Calu3 (cell line): ENCODE data around the gene MACF1. TPM values are rescaled to one million over a fixed set of nuclear protein-coding genes. Genes with fewer than 3 reads are reported as not detected.

Experiments used
- BruUV-seq: library from RNA; stranded (reverse); fragments of 400-500 nt; replicated peaks from 2 replicates; lab custom pipeline; 2021; lab: Mats Ljungman, UMichigan
- CTCF ChIA-PET: fragments of 300-600 bp; sonication (Branson Sonifier 250); formaldehyde crosslinking; loops from one replicate; lab custom pipeline; 2022; ENCODE audit warnings: antibody characterized with exemption; lab: Charles Lee
- DNase-seq: peaks from one replicate; pipeline ENCODE4 v3.0.0; 2022
- H3K27ac Mint-ChIP-seq: one replicate; pipeline ENCODE4 v1.8.0; 2022; ENCODE audit warnings: mixed read lengths; ENCODE audit not compliant: unreplicated experiment
- H3K27me3 Mint-ChIP-seq: one replicate; pipeline ENCODE4 v1.8.0; 2022; ENCODE audit warnings: mixed read lengths; ENCODE audit not compliant: unreplicated experiment
- H3K36me3 Mint-ChIP-seq: one replicate; pipeline ENCODE4 v1.8.0; 2022; ENCODE audit warnings: mild to moderate bottlenecking, moderate library complexity, mixed read lengths; ENCODE audit not compliant: insufficient read depth, unreplicated experiment
- H3K4me1 Mint-ChIP-seq: one replicate; pipeline ENCODE4 v1.8.0; 2022; ENCODE audit warnings: mild to moderate bottlenecking, low read depth, mixed read lengths; ENCODE audit not compliant: unreplicated experiment
- H3K4me3 Mint-ChIP-seq: one replicate; pipeline ENCODE4 v1.8.0; 2022; ENCODE audit warnings: mild to moderate bottlenecking, low read depth, moderate library complexity, mixed read lengths; ENCODE audit not compliant: unreplicated experiment
- H3K9me3 Mint-ChIP-seq: one replicate; pipeline ENCODE4 v1.8.0; 2022; ENCODE audit warnings: low read depth, mixed read lengths; ENCODE audit not compliant: unreplicated experiment
- intact Hi-C: fragments of 100-400 bp; cut with micrococcal nuclease; formaldehyde crosslinking; loops from one replicate; pipeline ENCODE4 v1.10.0; 2022; ENCODE audit not compliant: unreplicated experiment
- total RNA-seq: library from RNA; stranded (reverse); gene quantifications from 2 replicates; pipeline ENCODE4 v1.2.3, GENCODE V29; 2022
- TF ChIP-seq, protein P1 (sequence below): fragments of 200-600 bp; IDR thresholded peaks from one replicate; pipeline ENCODE4 v1.8.0; 2022; ENCODE audit warnings: antibody characterized with exemption; ENCODE audit not compliant: unreplicated experiment

The MACF1 gene
- total RNA-seq, 1 experiment from 2014 or later, result 705 TPM

DNA sequence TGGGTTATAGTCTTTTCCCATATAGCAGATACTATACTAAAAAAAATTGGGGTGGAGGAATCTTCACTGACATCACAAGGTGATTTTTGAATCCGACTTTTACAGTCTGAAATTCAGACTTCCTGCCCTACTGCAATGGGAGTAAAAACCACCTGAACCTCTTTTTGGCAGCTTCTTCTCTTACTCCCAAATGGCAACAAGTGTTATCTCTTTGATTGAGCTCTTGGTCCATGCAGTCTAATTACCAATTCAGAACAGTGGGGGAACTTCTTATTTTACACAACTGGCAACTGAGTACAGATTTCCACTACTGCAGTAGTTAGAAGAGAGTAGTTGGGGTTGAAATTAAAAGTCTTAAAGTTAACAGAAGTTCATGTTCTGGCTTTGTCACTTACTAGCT lies 62.3 kb downstream of the MACF1 start:
- Mint-ChIP-seq H3K4me1 (peaks cover 12% of the 10 kb centered on the region), H3K9me3 (no peaks in the 10 kb centered on the region), H3K27me3 (no peaks in the 10 kb centered on the region), H3K27ac (no peak overlapping the region), H3K4me3 (no peak overlapping the region), H3K36me3 (no peaks in the 10 kb centered on the region)
- BruUV-seq, result no TSS peak
- DNase-seq, result no peak
- TF ChIP-seq, protein P1, sequence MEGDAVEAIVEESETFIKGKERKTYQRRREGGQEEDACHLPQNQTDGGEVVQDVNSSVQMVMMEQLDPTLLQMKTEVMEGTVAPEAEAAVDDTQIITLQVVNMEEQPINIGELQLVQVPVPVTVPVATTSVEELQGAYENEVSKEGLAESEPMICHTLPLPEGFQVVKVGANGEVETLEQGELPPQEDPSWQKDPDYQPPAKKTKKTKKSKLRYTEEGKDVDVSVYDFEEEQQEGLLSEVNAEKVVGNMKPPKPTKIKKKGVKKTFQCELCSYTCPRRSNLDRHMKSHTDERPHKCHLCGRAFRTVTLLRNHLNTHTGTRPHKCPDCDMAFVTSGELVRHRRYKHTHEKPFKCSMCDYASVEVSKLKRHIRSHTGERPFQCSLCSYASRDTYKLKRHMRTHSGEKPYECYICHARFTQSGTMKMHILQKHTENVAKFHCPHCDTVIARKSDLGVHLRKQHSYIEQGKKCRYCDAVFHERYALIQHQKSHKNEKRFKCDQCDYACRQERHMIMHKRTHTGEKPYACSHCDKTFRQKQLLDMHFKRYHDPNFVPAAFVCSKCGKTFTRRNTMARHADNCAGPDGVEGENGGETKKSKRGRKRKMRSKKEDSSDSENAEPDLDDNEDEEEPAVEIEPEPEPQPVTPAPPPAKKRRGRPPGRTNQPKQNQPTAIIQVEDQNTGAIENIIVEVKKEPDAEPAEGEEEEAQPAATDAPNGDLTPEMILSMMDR, result no peak
- CTCF ChIA-PET, result interaction anchor here (1.2 kb wide), 1 partner anchor 168 kb away, joined by 3 read pairs; no protein-coding TSS in a partner anchor
- intact Hi-C loops, result loop anchor here (1.0 to 10.0 kb wide), 2 partner anchors 148 to 273 kb away; no protein-coding TSS in a partner anchor

DNA sequence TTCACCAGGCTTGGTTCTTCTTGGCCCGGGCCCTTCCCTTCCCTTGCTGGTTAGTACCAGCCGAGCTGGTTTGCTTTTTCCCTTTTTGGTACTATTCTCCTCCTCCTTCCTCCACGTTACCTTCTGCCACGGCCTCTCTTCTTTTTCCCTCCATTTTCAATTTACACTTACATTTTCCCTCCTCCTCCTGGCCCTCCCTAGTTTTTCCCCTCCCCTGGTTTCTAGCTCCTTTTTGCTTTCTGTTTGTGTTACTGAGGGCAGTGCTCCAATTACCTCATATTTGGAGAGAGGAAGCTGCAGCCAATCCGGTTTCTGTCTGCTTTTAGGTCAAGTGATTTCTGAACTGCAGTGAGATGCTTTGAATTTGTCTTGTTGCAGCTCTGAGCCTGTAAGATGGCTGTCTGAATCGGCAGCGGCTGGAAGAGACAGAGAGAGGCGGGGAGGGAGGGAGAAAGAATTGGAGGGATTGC lies 63.7 kb downstream of the MACF1 start:
- Mint-ChIP-seq H3K27ac (no peak overlapping the region), H3K36me3 (no peaks in the 10 kb centered on the region), H3K27me3 (no peaks in the 10 kb centered on the region), H3K9me3 (no peaks in the 10 kb centered on the region), H3K4me3 (no peak overlapping the region), H3K4me1 (peaks cover 18% of the 10 kb centered on the region)
- CTCF ChIA-PET, result interaction anchor here (1.4 kb wide), 1 partner anchor 170 kb away, joined by 3 read pairs; no protein-coding TSS in a partner anchor
- TF ChIP-seq, protein P1, result no peak
- DNase-seq, result no peak
- no TSS peak for BruUV-seq
- intact Hi-C loops, result loop anchor here (10.0 kb wide), 1 partner anchor 147 kb away; no protein-coding TSS in a partner anchor

DNA sequence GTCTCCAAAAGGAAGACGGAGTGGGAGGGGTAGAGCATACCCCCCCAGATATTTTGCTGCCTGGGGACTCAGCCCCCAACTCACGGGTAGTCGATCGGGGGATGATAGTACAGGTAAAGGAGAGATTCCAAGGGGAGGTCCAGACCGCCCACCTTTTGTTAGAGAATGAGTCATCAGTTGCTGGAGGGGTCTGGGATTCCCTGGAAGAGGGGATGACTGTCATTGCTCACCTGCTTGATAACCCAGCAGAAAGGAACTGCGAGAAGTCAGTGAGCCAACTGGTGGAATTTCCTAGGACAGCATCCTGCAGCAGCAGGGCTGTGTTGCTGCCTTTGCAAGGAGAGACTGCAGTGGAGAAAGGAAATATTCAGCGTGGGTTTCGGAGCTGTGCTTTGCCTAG lies 64.4 kb downstream of the MACF1 start:
- Mint-ChIP-seq H3K4me1 (peaks cover 18% of the 10 kb centered on the region), H3K9me3 (no peaks in the 10 kb centered on the region), H3K27me3 (no peaks in the 10 kb centered on the region), H3K36me3 (no peaks in the 10 kb centered on the region), H3K27ac (no peak overlapping the region), H3K4me3 (no peak overlapping the region)
- no peak for DNase-seq
- BruUV-seq, result no TSS peak
- CTCF ChIA-PET, result interaction anchor here (1.4 kb wide), 1 partner anchor 170 kb away, joined by 3 read pairs; no protein-coding TSS in a partner anchor
- intact Hi-C loops, result loop anchor here (10.0 kb wide), 1 partner anchor 146 kb away; no protein-coding TSS in a partner anchor
- TF ChIP-seq, protein P1, result no peak

DNA sequence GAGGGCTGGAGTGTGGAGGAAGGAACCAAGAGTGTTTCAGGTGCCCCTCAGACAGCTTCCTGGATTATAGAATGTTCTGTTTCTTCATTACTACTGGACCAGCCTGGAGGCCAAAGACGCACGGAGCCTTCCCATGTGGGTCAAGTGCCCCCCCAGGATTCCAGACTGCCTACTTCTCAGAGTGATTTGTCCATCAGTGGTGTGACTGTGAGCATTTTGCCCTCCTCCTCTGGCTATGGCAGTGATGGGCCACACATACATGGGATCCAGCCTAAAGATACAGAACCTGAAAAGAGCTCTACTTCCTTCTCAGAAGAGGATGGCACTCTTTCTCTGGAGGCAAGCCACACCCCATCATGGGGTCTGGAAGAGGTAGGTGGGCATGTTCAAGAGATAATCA lies 64.9 kb downstream of the MACF1 start:
- Mint-ChIP-seq H3K36me3 (no peaks in the 10 kb centered on the region), H3K27ac (no peak overlapping the region), H3K27me3 (no peaks in the 10 kb centered on the region), H3K4me3 (no peak overlapping the region), H3K9me3 (no peaks in the 10 kb centered on the region), H3K4me1 (peaks cover 18% of the 10 kb centered on the region)
- intact Hi-C loops, result loop anchor here (10.0 kb wide), 1 partner anchor 145 kb away; no protein-coding TSS in a partner anchor
- BruUV-seq, result no TSS peak
- TF ChIP-seq, protein P1, result no peak
- DNase-seq, result no peak
- CTCF ChIA-PET, result no interaction called here
